ENCODE measurements around the gene STPG3.

Gene STPG3

DNA sequence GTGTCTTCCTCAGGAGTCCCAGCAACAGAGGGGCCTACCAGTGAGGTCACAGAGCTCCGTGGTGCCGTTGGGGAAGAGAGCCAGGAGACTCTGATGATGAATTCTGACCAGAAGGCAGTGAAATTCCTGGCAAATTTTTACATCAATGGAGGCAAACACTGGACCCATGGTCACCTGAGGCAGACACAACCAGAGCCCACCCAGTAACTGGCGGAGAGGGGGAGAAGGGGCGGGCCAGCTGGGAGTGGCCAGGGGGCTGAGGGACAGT, at the start of gene STPG3:
Gene STPG3 (plus strand): TSS at position 93 of the 268 bp plus-strand sequence. CDS start 1 bp downstream, at position 94.
- Histone ChIP-seq H3K9ac (ENCODE audit: low read length) (no peak within 1 kb of the TSS), H3K4me3 (ENCODE audit: low read length) (no peak within 1 kb of the TSS), H3K27me3 (ENCODE audit: control insufficient read depth, insufficient read depth, low read length) (no peaks in the 10 kb centered on the region), H3K27ac (ENCODE audit: low read depth, low read length) (no peak within 1 kb of the TSS), H3K4me1 (ENCODE audit: control insufficient read depth, insufficient read depth, low read length) (peaks cover 3% of the 10 kb centered on the region), H3K36me3 (ENCODE audit: control insufficient read depth, insufficient read depth, low read length) (no peaks in the 10 kb centered on the region)

DNA sequence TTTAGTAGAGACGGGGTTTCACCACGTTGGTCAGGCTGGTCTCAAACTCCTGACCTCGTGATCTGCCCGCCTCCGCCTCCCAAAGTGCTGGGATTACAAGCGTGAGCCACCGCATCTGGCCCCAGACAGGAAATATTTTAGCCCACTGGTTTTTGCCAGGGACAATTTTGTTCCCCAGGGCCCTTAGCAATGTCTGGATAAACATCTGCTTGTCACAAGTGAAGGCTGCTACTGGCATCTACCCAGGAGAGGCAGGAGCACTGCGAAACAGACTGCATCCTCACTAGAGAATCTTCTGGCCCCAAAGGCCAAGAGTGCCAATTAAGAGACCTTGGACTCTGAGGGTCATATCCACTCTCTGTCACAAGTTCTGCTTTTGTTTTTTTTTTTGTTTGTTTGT, 48.1 kb upstream of the STPG3 start:
- H3K27me3 ChIP-seq (ENCODE audit: control insufficient read depth, insufficient read depth, low read length), result no peaks in the 10 kb centered on the region
- no peak overlapping the region for H3K27ac ChIP-seq (ENCODE audit: low read depth, low read length)
- H3K36me3 ChIP-seq (ENCODE audit: control insufficient read depth, insufficient read depth, low read length), result no peaks in the 10 kb centered on the region
- H3K9ac ChIP-seq (ENCODE audit: low read length), result no peak overlapping the region
- H3K4me3 ChIP-seq (ENCODE audit: low read length), result no peak overlapping the region
- H3K4me1 ChIP-seq (ENCODE audit: control insufficient read depth, insufficient read depth, low read length), result peaks cover 34% of the 10 kb centered on the region

GRCh38 chr9:137204731-137205125, 46.4 kb upstream of the STPG3 start:
- Histone ChIP-seq H3K36me3 (ENCODE audit: control insufficient read depth, insufficient read depth, low read length) (no peaks in the 10 kb centered on the region), H3K4me1 (ENCODE audit: control insufficient read depth, insufficient read depth, low read length) (peaks cover 30% of the 10 kb centered on the region), H3K4me3 (ENCODE audit: low read length) (peak overlapping the region; percentile 89), H3K27ac (ENCODE audit: low read depth, low read length) (peak overlapping the region; percentile 79), H3K9ac (ENCODE audit: low read length) (peak overlapping the region; percentile 74), H3K27me3 (ENCODE audit: control insufficient read depth, insufficient read depth, low read length) (no peaks in the 10 kb centered on the region)

- Histone ChIP-seq H3K36me3 (ENCODE audit: control insufficient read depth, insufficient read depth, low read length) (no peaks in the 10 kb centered on the region), H3K4me1 (ENCODE audit: control insufficient read depth, insufficient read depth, low read length) (peaks cover 30% of the 10 kb centered on the region), H3K9ac (ENCODE audit: low read length) (peak within 1 kb of the TSS; percentile 81), H3K4me3 (ENCODE audit: low read length) (peak within 1 kb of the TSS; percentile 89), H3K27ac (ENCODE audit: low read depth, low read length) (peak within 1 kb of the TSS; percentile 79), H3K27me3 (ENCODE audit: control insufficient read depth, insufficient read depth, low read length) (no peaks in the 10 kb centered on the region)
Observed at GRCh38 chr9:137205126-137206069, 45.7 kb upstream of the STPG3 start, which contains the start of the genes NDOR1 and TMEM203. Gene NDOR1 (plus strand): TSS chr9:137205700. CDS start chr9:137205778, 78 bp downstream. Gene TMEM203 (minus strand): TSS chr9:137205648. CDS start chr9:137205414, 234 bp downstream.

DNA sequence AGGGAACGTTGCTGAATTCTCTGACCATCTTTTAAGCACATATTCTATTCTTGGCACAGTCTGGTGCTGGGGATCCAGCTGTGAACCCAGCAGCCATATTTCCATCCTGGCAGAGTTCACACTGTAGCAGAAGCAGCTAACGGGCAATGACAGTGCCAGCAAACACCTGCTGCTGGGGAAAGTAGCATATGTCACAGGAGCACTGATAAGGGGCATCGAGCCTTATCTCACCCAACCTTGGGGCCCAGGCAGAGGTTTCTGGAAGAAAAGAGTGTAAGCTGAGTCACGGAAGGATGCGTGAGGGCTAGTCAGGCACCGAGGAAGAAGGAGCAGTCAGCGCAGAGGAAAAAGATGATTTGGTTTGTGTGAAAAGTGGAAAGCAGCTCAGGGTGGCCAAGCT, 44.5 kb upstream of the STPG3 start:
- H3K27me3 ChIP-seq (ENCODE audit: control insufficient read depth, insufficient read depth, low read length), result no peaks in the 10 kb centered on the region
- no peak overlapping the region for H3K9ac ChIP-seq (ENCODE audit: low read length)
- H3K36me3 ChIP-seq (ENCODE audit: control insufficient read depth, insufficient read depth, low read length), result no peaks in the 10 kb centered on the region
- peaks cover 24% of the 10 kb centered on the region for H3K4me1 ChIP-seq (ENCODE audit: control insufficient read depth, insufficient read depth, low read length)
- H3K27ac ChIP-seq (ENCODE audit: low read depth, low read length), result no peak overlapping the region
- peak overlapping the region; percentile 89 for H3K4me3 ChIP-seq (ENCODE audit: low read length)

- Histone ChIP-seq H3K27me3 (ENCODE audit: control insufficient read depth, insufficient read depth, low read length) (no peaks in the 10 kb centered on the region), H3K9ac (ENCODE audit: low read length) (no peak overlapping the region), H3K36me3 (ENCODE audit: control insufficient read depth, insufficient read depth, low read length) (peaks cover 2% of the 10 kb centered on the region), H3K4me1 (ENCODE audit: control insufficient read depth, insufficient read depth, low read length) (peaks cover 4% of the 10 kb centered on the region), H3K27ac (ENCODE audit: low read depth, low read length) (no peak overlapping the region), H3K4me3 (ENCODE audit: low read length) (no peak overlapping the region)
Observed at GRCh38 chr9:137211532-137211931, 39.6 kb upstream of the STPG3 start.

GRCh38 chr9:137212520-137212919, 38.6 kb upstream of the STPG3 start:
- no peaks in the 10 kb centered on the region for H3K27me3 ChIP-seq (ENCODE audit: control insufficient read depth, insufficient read depth, low read length)
- peaks cover 2% of the 10 kb centered on the region for H3K36me3 ChIP-seq (ENCODE audit: control insufficient read depth, insufficient read depth, low read length)
- H3K27ac ChIP-seq (ENCODE audit: low read depth, low read length), result no peak overlapping the region
- no peak overlapping the region for H3K4me3 ChIP-seq (ENCODE audit: low read length)
- no peak overlapping the region for H3K9ac ChIP-seq (ENCODE audit: low read length)
- H3K4me1 ChIP-seq (ENCODE audit: control insufficient read depth, insufficient read depth, low read length), result no peaks in the 10 kb centered on the region

- H3K27me3 ChIP-seq (ENCODE audit: control insufficient read depth, insufficient read depth, low read length), result no peaks in the 10 kb centered on the region
- H3K4me1 ChIP-seq (ENCODE audit: control insufficient read depth, insufficient read depth, low read length), result no peaks in the 10 kb centered on the region
- no peak overlapping the region for H3K9ac ChIP-seq (ENCODE audit: low read length)
- peaks cover 2% of the 10 kb centered on the region for H3K36me3 ChIP-seq (ENCODE audit: control insufficient read depth, insufficient read depth, low read length)
- no peak overlapping the region for H3K4me3 ChIP-seq (ENCODE audit: low read length)
- no peak overlapping the region for H3K27ac ChIP-seq (ENCODE audit: low read depth, low read length)
Observed at GRCh38 chr9:137213160-137214060, 37.7 kb upstream of the STPG3 start.

- Histone ChIP-seq H3K27me3 (ENCODE audit: control insufficient read depth, insufficient read depth, low read length) (no peaks in the 10 kb centered on the region), H3K27ac (ENCODE audit: low read depth, low read length) (no peak overlapping the region), H3K9ac (ENCODE audit: low read length) (no peak overlapping the region), H3K36me3 (ENCODE audit: control insufficient read depth, insufficient read depth, low read length) (peaks cover 2% of the 10 kb centered on the region), H3K4me1 (ENCODE audit: control insufficient read depth, insufficient read depth, low read length) (no peaks in the 10 kb centered on the region), H3K4me3 (ENCODE audit: low read length) (no peak overlapping the region)
Observed at GRCh38 chr9:137214620-137215019, 36.5 kb upstream of the STPG3 start.

DNA sequence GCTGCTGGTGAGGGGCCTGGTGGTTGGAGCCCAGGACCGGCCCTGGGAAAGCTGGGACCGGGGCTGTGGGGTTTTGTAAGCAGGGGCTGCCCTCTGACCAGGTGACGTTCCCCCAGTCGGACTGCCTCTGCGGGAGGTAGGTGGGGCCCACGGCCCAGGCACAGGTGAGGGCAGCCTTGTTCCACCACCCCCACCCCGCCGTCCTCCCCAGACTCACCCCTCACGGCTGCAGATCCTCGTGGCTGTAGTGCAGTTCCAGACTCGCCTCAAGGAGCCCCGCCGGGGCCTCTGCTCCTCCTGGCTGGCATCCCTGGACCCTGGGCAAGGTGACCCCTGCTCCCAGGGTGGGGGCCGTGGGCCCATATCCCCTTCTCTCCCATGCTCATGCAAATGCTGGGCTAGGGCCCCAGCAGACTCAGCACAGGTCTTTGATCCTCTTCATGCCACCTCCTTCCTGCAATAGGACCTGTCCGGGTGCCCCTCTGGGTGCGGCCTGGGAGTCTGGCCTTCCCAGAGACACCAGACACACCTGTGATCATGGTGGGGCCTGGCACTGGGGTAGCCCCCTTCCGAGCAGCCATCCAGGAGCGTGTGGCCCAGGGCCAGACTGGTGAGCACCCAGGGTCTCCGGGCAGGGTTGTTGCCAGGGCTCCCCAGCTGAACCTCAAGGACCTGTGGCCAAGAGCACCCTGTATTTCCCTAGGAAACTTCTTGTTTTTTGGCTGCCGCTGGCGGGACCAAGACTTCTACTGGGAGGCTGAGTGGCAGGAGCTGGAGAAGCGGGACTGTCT, 35.7 kb upstream of the STPG3 start:
- Histone ChIP-seq H3K27ac (ENCODE audit: low read depth, low read length) (no peak overlapping the region), H3K4me1 (ENCODE audit: control insufficient read depth, insufficient read depth, low read length) (no peaks in the 10 kb centered on the region), H3K36me3 (ENCODE audit: control insufficient read depth, insufficient read depth, low read length) (peaks cover 2% of the 10 kb centered on the region), H3K4me3 (ENCODE audit: low read length) (no peak overlapping the region), H3K9ac (ENCODE audit: low read length) (no peak overlapping the region), H3K27me3 (ENCODE audit: control insufficient read depth, insufficient read depth, low read length) (no peaks in the 10 kb centered on the region)

- no peaks in the 10 kb centered on the region for H3K4me1 ChIP-seq (ENCODE audit: control insufficient read depth, insufficient read depth, low read length)
- H3K36me3 ChIP-seq (ENCODE audit: control insufficient read depth, insufficient read depth, low read length), result peaks cover 2% of the 10 kb centered on the region
- H3K4me3 ChIP-seq (ENCODE audit: low read length), result no peak overlapping the region
- H3K27me3 ChIP-seq (ENCODE audit: control insufficient read depth, insufficient read depth, low read length), result no peaks in the 10 kb centered on the region
- H3K27ac ChIP-seq (ENCODE audit: low read depth, low read length), result no peak overlapping the region
- H3K9ac ChIP-seq (ENCODE audit: low read length), result no peak overlapping the region
Observed at GRCh38 chr9:137216188-137216965, 34.7 kb upstream of the STPG3 start.
